ENCODE measurements around the gene FAM120A. TPM values are rescaled to one million over a fixed set of nuclear protein-coding genes. Genes with fewer than 3 reads are reported as not detected.

The FAM120A gene
- total and polyA plus RNA-seq, 2 of the 13 experiments (the other 11 are each of a cell fraction or from before 2014, with no cell fraction given) = 41.3 to 44.4 TPM

DNA sequence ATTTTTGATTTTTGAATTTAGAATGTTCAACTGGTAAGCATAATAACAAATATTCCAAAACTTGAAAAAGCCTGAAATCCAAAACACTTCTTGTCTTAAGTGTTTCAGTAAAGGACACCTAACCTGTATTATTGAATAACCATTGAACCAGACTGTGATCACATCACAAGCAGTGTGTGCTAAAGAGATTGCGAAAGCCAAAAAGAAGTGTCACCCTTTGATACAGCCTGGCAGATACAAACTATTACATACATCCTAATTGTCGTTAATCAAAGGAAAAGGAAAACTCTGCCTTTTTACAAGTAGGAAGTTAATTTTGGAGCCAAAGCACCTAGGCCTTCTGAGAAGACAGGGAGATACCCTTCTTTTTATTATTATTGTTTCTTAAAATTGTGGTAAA lies 10.3 kb downstream of the FAM120A start:
- intact Hi-C loops (cut with micrococcal nuclease; ENCODE audit: unreplicated experiment) (no loop called here), in situ Hi-C loops (cut with HindIII; ENCODE audit: extremely low pct_ligation_motif_present, low pct_unique_long_range_greater_than_20kb) (no loop called here)
- Histone ChIP-seq H3K4me3 (replicated peaks in 1 of 3; ENCODE audit: insufficient read depth in 1 of 3, low read depth in 2 of 3, low read length in 3 of 3) (no peak overlapping the region), H3K4me1 (ENCODE audit: insufficient read depth, low read length) (peaks cover 92% of the 10 kb centered on the region), H2AFZ (ENCODE audit: low read length) (no peak overlapping the region), H3K4me2 (ENCODE audit: low read depth, low read length) (no peak overlapping the region), H3K9ac (ENCODE audit: insufficient read depth, low read depth, low read length) (no peak overlapping the region), H3K27me3 (ENCODE audit: control insufficient read depth in 1 of 2, insufficient read depth in 2 of 2, low read length in 2 of 2) (no peaks in the 10 kb centered on the region), H4K20me1 (ENCODE audit: insufficient read depth, low read length) (peaks cover 33% of the 10 kb centered on the region), H3K79me2 (ENCODE audit: insufficient read depth, low read length) (peaks cover 99% of the 10 kb centered on the region), H3K27ac (ENCODE audit: extremely low read length, insufficient read depth, low read length) (no peak overlapping the region), H3K9me3 (ENCODE audit: low read length) (no peaks in the 10 kb centered on the region), H3K36me3 (replicated peaks in 1 of 2; ENCODE audit: control insufficient read depth in 1 of 2, insufficient read depth in 2 of 2, low read length in 2 of 2) (peaks cover 2 to 4% of the 10 kb centered on the region in 2 experiments; a peak in 2 of 5 replicates)
- BruUV-seq (replicated peaks) = no TSS peak
- no peak for DNase-seq (ENCODE audit: low spot score)
- CTCF ChIA-PET (ENCODE audit: low intra/inter-chr PET ratio, low total read pairs) = no interaction called here
- POLR2A ChIA-PET = no interaction called here
- WGBS (ENCODE audit: low lambda C conversion rate) = 90% methylated on average over 2 of the region's 2 CpGs
- no peak for FAIRE-seq
- no peak for ATAC-seq
- TF ChIP-seq RBM22 (optimal IDR thresholded peaks at IDR 0.05; ENCODE audit: low read length) (no peak), FOSL1 (CRISPR knock-in tag; IDR thresholded peaks at IDR 0.05; ENCODE audit: borderline replicate concordance) (no peak), NFYC (CRISPR knock-in tag; IDR thresholded peaks at IDR 0.05) (no peak), ZNF558 (CRISPR knock-in tag; IDR thresholded peaks at IDR 0.05; ENCODE audit: borderline replicate concordance) (no peak), FOXJ3 (CRISPR knock-in tag; IDR thresholded peaks at IDR 0.05; ENCODE audit: borderline replicate concordance) (no peak), ATM (IDR thresholded peaks at IDR 0.05; ENCODE audit: borderline replicate concordance) (no peak), TOE1 (CRISPR knock-in tag; IDR thresholded peaks at IDR 0.05) (no peak), ZNF761 (CRISPR knock-in tag; conservative IDR thresholded peaks at IDR 0.05) (no peak), XRCC5 (optimal IDR thresholded peaks at IDR 0.05; ENCODE audit: low read length) (no peak), ZNF136 (CRISPR knock-in tag; IDR thresholded peaks at IDR 0.05; ENCODE audit: low read depth) (no peak), ZNF670 (CRISPR knock-in tag; IDR thresholded peaks at IDR 0.05; ENCODE audit: borderline replicate concordance) (no peak), EED (CRISPR knock-in tag; IDR thresholded peaks at IDR 0.05) (no peak), CEBPG (CRISPR knock-in tag; IDR thresholded peaks at IDR 0.05) (peak; percentile 71), CEBPB (IDR thresholded peaks at IDR 0.05; ENCODE audit: borderline replicate concordance, low read depth, low read length) (peak; percentile 83)
- TF ChIP-seq, protein P1, sequence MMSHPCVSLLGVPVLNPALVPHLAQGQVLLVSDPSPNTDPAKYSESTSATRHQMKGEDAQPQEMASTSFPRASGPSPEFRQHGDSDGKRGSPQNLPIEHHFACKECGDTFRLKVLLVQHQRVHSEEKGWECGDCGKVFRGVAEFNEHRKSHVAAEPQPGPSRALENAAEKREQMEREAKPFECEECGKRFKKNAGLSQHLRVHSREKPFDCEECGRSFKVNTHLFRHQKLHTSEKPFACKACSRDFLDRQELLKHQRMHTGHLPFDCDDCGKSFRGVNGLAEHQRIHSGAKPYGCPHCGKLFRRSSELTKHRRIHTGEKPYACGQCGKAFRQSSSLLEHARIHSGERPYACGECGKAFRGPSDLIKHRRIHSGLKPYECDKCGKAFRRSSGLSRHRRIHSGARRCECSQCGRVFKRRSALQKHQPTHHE (CRISPR knock-in tag; IDR thresholded peaks at IDR 0.05; ENCODE audit: borderline replicate concordance) = no peak
- TF ChIP-seq, protein P2, sequence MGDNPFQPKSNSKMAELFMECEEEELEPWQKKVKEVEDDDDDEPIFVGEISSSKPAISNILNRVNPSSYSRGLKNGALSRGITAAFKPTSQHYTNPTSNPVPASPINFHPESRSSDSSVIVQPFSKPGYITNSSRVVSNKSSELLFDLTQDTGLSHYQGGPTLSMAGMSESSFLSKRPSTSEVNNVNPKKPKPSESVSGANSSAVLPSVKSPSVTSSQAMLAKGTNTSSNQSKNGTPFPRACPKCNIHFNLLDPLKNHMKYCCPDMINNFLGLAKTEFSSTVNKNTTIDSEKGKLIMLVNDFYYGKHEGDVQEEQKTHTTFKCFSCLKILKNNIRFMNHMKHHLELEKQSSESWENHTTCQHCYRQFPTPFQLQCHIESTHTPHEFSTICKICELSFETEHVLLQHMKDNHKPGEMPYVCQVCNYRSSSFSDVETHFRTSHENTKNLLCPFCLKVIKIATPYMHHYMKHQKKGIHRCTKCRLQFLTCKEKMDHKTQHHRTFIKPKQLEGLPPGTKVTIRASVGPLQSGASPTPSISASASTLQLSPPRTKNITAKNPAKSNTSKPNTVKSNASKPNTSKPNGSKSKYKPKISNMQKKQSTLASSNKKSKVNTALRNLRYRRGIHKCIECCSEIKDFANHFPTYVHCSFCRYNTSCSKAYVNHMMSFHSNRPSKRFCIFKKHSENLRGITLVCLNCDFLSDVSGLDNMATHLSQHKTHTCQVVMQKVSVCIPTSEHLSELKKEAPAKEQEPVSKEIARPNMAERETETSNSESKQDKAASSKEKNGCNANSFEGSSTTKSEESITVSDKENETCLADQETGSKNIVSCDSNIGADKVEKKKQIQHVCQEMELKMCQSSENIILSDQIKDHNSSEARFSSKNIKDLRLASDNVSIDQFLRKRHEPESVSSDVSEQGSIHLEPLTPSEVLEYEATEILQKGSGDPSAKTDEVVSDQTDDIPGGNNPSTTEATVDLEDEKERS (CRISPR knock-in tag; IDR thresholded peaks at IDR 0.05) = no peak
- TF ChIP-seq, protein P3, sequence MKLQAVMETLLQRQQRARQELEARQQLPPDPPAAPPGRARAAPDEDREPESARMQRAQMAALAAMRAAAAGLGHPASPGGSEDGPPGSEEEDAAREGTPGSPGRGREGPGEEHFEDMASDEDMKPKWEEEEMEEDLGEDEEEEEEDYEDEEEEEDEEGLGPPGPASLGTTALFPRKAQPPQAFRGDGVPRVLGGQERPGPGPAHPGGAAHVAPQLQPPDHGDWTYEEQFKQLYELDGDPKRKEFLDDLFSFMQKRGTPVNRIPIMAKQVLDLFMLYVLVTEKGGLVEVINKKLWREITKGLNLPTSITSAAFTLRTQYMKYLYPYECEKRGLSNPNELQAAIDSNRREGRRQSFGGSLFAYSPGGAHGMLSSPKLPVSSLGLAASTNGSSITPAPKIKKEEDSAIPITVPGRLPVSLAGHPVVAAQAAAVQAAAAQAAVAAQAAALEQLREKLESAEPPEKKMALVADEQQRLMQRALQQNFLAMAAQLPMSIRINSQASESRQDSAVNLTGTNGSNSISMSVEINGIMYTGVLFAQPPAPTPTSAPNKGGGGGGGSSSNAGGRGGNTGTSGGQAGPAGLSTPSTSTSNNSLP (IDR thresholded peaks at IDR 0.05; ENCODE audit: low read depth, low read length) = no peak

Data from HepG2 (cell line).